Activated naive CD4-positive, alpha-beta T cell treated with anti-CD3 and anti-CD28 coated beads, Interleukin-2, amount 50 U/mL, for 16 hours (primary cell): ENCODE results near the gene ANGEL1.

Source experiments
- DNase-seq: peaks from one replicate; pipeline ENCODE4 v3.0.0-alpha.2; 2020

Gene ANGEL1

GRCh38 chr14:76814726-76815645 lies 2.3 kb upstream of the ANGEL1 start:
- DNase-seq: no peak

- no peak for DNase-seq
Measured at GRCh38 chr14:76812093-76812421, 625 bp downstream of the ANGEL1 start.

DNA sequence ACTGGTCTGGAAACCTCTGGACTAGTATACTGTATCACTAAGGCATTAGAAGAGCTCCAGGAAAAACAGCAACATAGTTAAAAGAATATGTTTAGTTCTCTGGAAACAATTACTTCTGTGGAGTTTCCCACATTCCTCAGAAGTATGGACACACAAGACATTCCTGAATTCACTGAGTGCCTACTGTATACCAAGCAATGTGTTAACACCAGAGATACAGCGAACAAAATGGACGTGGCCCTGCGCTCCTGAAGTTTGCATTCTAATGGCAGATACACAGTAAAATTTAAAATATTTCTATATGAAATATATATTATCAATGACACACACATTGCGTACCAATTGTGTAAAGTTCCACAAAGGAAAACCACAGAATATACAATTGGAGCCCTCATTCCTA lies 1.1 kb downstream of the ANGEL1 start:
- DNase-seq: no peak

- no peak for DNase-seq
Measured at GRCh38 chr14:76810953-76811400, 1.7 kb downstream of the ANGEL1 start.

DNA sequence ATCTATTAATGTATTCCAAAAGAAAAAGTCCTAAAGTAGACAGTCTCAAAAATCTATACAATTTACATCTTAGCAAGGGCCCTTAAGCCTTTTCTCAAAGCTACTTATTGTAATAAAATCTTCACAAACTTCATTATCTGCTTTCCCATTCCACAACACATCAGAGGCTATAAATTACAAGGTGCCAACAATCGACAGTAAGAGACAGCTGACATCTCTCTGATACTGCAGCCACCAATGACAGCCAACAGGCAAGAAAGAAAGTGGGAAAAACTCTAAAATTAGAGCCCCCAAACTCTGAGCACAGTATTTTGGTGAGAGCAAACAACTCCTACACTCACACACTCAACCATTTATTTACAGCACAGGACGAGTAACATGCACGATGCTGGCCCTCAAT lies 2.2 kb downstream of the ANGEL1 start:
- no peak for DNase-seq

DNA sequence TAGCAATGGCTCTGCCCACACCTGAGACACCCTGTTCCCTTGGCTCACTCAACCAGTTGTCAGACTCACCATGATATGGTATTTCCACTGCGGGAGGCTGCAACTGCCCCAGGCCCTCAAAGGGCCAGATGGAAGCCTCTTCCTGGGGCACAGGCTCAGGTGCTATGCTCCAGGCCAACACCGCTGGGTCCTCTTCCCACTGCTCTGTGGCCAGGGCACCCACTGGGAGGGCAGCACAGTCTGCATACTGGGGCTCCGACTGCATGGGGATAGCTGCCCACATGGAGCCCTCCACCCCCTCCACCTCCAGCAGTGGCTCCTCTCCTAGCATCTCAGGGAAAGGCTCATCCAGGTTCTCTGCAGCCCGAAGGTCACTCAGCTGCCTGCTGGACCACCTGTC lies 3.7 kb downstream of the ANGEL1 start:
- no peak for DNase-seq

GRCh38 chr14:76808011-76808410 lies 4.7 kb downstream of the ANGEL1 start:
- DNase-seq: no peak

DNA sequence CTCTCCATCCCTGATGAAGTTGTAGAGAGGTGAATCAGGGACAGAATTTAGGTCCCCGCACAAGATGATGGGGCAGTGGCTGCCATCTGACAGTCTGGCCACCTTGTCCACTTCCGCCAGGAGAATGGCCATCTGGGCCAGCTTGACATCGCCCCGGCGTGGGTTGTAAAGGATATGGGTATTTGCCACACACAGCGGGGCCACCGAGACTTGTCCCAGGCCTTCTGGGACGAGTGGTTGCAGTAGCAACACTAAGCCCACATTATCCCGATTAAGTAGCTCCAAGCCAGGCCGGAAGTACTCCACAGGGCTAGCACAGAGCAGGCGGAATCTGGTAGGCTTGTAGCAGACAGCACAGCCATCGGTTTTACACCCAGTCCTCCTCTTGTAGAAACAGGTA lies 6.2 kb downstream of the ANGEL1 start:
- DNase-seq: no peak

GRCh38 chr14:76793956-76794355 lies 18.7 kb downstream of the ANGEL1 start:
- DNase-seq: no peak

DNA sequence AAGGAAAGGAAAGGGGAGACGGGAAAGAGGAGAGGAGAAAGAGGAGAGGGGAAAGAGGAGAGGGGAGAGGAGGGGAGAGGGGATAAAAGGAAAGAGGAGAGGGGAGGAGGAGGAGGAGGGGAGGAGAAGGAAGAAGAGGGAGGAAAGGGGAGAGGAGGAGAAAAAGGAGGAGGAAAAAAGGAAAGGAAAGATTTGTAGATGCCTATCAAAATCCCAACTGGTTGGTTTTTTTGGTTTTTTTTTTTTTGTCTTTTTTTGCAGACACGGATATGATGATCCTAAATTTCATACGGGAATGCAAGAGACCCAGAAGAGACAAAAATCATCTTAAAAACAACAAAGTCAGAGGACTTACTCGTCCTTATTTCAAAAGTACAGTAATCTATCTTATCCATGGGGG lies 19.4 kb downstream of the ANGEL1 start:
- no peak for DNase-seq

- DNase-seq: no peak
Measured at GRCh38 chr14:76792422-76792821, 20.3 kb downstream of the ANGEL1 start.

- DNase-seq: no peak
Measured at GRCh38 chr14:76786601-76787000, 26.1 kb downstream of the ANGEL1 start.

GRCh38 chr14:76784881-76785280 lies 27.8 kb downstream of the ANGEL1 start:
- peak; percentile 53 for DNase-seq

GRCh38 chr14:76784266-76784874 lies 28.3 kb downstream of the ANGEL1 start:
- DNase-seq: no peak

DNA sequence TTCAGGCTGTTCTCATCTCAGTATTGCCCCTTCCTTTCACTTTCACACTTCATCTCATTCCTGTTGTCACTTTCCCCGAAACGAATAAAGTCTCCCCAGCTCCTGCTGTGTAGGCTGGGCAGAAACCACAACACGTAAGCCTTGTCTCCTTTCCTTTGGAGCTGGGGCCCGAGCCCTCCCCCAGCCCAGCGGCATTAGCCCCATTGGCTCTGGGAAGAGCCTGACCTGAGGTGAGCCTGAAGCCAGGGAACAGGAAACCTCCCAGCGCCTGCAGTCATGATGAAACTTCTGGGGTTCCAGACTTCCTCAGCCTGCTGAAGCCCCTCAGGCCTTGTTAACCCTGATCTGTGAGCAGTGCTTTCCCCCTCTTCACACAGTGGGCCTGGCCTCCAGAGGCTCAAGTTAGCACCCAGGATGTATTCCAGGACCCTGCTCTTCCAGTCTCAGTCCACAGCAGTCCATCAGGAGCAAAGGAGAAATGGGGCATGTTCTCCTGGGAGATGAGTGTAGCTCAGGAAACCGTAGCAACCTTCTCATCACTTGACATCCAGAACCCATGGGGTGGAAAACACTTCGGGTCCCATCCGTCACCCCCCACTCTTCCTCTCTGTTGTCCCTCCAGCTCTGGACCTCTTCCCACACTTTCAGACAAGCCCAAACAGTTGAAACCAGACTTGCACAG lies 29.7 kb downstream of the ANGEL1 start:
- no peak for DNase-seq

DNA sequence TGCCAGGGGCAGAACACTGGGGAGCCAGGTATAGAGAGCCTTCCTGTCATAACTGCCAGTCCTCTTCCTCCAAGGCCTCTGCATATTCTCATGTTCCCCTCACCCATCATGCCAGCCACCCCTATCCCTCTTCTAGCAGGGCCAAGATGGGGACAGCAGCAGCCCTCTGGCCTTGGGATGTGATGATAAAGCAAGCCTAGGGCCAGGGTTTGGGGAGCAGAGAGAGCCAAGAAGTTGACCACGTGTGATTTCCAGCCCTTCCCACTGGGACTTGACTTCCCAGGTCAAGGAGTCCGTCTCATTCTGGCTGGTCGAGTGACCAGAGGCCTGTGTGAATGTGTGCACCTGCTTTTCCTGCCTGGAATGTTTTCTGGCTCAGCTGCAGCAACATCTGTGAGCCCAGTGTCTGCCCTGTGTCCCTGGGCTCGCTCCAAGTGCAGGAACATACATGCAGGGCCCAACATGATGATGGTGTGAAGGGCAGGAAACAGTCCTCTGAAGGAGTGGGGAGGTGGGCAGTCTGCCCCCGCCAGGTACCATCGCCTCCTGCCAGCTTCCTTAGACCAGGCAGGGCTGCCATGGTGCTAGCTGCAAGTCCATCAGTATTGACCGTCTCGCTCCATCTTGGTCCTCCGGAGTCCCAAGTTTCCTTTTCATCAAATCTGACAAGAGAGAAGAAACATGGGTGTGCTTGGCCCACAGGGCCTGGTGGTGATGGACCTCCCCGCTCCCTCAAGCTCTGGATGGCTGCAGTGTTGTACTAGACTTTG lies 30.4 kb downstream of the ANGEL1 start:
- no peak for DNase-seq

- no peak for DNase-seq
Measured at GRCh38 chr14:76781648-76782051, 31.0 kb downstream of the ANGEL1 start.

DNA sequence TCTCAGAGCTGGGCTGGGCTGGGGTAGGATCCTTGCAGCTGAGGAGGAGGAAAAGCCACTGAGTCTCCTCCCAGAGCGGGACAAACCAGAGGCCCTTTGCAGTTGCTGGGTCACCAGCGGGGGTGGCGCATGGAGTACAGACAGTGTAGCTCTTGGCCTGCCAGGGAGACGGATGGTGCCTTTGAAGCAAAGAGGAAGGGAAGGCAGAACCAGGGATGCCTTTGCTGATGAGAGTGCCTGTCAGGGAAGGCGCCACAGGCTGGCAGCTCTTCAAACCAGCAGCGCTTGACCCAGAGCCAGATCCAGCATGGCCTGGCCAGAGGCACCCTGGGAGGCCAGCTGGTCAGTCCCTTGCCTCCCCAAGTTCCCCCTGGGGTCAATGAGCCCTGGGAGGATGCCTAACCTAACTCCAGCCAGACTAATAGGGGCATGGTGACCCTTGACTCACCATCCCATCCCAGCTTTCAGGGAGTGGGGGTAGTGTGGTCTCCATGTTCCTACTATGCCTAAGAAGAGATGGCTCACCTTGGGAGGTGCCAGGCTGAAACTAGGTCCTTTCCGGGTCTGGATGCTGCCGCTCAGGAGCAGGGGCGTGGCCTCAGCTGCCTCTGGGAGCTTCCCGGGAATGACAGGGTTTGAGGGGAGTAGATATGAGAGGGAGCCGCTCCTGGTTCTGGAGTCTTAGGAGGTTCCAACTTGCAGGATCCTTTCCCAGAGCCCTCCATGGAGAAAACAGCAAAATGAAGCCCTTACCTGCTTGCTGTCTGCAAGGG lies 31.6 kb downstream of the ANGEL1 start:
- DNase-seq: no peak

GRCh38 chr14:76780360-76780759 lies 32.3 kb downstream of the ANGEL1 start:
- DNase-seq: no peak

GRCh38 chr14:76780058-76780345 lies 32.7 kb downstream of the ANGEL1 start:
- DNase-seq: no peak

GRCh38 chr14:76779221-76780057 lies 33.2 kb downstream of the ANGEL1 start:
- no peak for DNase-seq
